Stimulated activated CD8-positive, alpha-beta memory T cell treated with anti-CD3 and anti-CD28 coated beads, Interleukin-12 subunit alpha, Interleukin-12 subunit beta, amount 100 ng/mL, for 24 hours (primary cell): ENCODE results near the gene FAM13C.

ENCODE experiments used
- DNase-seq: peaks from one replicate; pipeline ENCODE4 v3.0.0-alpha.2; 2020; ENCODE audit errors: extremely low read depth

FAM13C gene

DNA sequence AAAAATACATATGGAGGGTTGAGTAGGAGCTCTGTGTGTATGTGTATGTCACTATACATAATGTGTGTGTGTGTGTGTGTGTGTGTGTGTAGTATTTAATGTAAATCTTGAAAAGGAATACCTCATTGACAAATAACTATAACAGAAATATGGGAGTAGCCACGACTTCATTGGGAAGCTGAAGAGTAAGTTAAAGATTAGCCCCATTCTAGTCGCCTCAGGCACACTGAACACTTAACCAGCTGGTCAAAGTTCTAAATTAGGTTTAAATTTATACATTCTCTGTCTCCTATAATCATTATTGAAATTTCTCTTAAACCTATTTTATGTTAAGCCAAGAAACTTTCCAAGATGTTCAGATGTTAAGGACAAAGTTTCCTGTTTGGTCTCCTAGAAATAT is 45.3 kb downstream of the FAM13C start:
- DNase-seq = no peak

DNA sequence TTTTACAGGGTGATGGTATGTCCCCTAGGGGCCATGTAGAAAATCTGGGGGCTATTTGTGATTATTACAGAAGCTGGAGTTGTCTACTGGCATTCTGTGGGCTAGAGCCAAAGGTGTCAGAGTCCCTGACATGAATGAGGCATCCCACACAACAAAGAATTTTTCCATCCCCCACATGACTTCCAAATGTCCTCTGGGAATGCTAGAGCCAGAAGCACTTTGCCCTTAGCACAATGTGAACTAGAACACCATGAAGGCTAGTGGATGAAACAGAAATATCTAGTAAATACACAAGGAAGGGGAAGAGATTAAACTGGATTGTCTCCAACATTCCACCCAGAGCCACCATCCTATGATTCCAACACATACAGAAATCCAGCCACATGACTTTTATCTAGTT is 46.9 kb downstream of the FAM13C start:
- no peak for DNase-seq

DNA sequence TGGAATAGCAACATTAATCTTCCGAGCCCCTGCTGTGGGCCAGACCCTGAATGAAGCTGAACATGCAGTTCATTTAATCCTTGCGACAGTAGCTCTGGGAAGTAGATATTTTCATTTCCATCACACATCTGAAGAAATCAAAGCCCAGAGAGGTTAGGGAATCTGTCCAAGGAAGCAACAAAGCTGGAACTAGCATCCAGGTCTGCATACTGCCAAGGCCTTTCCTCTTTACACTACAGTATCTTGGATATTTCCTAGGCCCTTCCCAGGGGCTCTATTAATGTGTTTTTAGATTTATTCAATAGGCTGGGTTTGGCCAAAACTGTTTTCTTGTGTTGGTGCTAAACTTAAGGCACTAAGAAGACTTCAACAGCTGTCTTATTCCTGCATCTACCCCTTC is 48.1 kb downstream of the FAM13C start:
- DNase-seq = no peak

DNA sequence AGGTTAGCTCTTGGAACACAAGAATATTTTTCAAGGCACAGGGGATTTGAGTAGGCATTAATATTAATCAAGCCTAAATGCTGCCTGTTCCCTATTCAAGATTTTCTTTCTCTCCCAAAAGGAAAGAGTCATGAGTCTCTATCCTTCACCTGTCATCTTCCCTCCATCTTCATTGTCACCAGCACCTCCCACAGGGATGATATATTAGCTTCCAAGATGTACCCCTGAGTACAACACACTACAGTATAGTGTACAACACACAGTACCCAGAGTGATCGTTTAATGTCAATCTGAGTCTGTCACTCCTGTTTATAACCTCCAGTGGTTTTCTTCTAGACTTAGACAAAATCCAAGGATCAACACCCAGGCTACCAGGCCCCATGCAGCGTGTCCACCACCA is 50.1 kb downstream of the FAM13C start:
- no peak for DNase-seq

DNA sequence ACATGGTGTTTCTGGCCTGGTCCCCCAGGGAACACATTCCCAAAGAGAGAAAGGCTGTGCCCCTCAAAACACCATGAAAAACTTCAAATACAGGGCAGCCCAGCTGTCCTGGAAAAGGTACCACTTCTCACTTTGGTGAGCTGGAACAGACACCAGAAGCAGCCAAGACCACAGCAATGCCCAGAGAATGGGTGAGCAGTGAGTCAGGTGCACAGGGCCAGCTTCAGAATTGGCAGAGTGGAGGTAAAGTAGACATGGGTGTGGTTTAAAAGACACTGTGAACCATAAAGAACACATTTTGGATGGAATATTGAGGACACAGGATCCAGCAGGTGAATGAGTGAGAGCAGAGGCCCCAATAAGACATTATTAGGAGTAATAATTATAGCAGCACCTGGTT is 51.3 kb downstream of the FAM13C start:
- no peak for DNase-seq

DNA sequence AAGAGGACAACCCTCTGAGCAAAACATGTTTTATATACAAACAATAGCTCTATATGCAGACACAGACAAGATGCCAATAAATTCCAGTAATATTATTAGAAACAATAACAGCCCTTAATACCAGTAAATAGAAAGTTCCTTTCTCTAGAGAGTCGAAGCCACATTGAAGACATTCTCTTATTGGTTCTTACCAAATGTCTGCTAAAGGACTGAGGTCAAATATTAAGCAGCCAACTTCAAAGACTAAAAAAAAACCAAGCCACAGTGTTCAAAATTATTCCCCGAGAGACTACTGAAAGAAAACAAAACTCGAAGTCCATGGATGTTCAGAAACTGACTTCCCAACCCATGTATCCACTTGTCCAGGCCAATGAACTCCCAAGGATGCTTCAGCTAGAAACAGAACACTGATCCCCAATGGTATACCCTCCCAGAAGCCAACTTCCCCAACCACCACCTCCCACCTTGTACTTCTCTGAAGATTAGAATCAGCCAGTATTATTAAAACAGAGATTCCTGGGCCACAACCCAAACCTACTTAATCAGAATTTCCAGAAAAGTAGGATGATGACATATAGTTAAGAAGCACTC is 51.9 kb downstream of the FAM13C start:
- DNase-seq = no peak

DNA sequence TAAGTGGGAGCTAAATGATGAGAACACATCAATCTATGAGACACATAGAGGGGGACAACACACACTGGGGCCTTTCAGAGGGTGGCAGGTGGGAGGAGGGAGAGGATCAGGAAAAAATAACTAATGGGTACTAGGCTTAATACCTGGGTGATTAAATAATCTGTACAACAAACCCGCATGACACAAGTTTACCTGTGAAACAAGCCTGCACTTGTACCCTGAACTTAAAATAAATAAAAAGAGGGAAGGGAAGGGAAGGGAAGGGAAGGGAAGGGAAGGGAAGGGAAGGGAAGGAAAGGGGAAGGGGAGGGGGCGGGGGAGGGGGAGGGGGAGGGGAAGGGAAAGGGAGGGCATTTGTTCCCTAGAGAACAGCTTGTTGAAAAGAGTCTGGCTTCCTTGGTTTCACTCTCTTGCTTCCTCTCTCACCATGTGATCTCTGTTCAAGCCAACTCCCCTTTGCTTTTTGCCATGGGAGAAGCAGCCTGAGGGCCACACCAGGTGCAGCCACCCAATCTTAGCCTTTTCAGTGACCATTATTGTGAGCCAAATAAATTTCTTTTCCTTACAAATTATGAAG is 57.7 kb downstream of the FAM13C start:
- no peak for DNase-seq

DNA sequence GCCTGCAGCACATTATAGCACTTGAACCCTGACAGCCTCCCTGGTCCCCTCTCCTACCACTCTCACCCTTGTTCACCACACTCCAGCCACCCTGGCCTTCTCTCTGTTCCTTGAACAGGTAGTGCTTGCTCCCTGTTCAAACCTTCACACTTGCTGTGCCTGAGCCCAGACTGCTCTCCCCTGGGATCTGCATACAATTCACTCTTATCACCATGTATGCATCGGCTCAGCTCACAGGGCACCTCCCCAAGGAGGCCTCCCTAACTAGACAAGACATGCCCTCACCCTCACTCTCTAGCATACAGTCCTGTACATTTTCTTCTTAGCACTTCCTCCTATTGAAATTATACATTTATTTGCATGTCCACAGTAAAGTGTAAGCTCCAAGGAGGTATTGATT is 59.3 kb downstream of the FAM13C start:
- no peak for DNase-seq

DNA sequence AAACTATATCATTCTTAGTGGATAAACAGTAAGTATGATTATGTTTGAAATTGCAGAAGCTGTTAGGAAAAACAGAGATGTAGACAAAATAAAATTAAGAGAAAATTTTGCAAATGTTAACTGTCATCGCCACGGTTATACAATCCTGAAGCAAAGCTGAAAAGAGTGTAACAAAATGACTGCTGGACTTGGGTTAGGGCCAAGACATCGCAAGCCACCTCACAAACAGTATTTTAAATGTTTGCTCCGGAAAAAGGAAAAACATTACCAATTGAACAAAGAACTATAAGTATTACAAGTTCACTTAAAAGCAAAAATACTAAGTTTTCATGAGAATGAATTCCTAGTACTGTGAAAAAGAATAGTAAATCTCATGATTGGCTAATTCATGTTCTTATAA is 60.0 kb downstream of the FAM13C start:
- DNase-seq = no peak

DNA sequence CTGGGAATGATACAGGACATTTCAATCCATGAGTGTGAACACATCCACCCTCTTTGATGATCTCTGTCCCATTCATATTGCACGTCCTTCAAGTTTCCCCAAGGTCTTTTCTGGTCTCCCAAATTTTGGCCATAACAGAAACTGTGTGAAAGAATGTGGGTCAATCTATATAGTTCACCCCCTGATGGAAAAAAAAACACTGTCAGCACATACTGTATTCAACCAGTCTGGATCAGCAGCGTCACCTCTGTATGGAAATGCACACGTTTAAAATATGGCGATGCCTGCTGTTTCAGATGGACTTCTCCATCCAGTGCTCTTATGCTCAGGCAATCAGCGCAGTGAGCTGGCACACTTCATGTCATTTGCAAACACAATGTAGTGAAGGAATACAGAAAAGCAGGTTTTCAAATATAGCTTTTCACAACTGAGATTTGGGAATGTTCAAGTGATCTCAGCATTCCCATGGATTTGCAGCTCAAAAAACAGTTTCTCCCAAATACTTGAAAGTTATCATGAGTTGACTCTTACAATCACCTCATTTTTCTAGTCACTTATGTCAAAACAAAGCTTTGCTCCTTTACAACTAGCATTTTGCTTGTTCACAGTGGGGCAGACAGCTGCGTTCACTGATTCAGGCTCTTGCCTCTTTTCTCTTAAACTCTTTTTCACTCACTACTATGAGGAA is 61.1 kb downstream of the FAM13C start:
- no peak for DNase-seq

DNA sequence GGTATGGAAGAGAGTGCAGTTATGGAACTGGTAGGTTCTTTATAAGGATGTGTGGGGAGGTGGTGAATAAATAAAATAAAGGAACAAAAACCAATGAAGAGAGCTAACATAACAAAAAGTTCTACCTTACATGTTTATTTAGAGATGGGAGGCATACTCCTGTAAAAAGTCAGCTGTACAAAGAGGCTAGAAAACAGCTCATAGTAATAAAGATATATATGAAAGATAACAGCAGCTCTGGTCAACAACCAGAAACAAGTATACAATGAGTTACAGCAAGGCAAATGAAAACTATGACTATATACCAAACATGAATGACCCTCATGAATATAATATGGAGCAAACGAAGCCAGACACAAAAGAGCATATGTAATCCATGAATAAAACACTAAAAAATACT is 62.0 kb downstream of the FAM13C start:
- DNase-seq = no peak

DNA sequence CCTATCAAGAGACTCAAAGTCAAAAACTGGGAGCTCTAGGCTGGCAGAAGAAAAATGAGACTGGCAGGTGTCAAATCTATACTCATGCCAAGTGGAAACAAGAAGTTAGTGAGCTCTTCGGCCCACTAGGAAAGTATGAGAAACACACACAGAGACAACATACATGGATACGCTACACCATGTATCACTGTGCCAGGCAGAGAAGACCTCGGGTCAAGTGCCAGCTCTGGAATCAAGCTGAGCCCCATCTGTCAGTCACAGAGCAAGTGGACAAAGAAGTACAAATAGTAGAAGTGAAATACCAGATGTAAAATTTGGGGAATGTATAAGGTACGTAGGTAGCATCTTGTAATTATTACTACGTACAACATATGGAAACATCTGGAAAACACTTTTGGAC is 62.4 kb downstream of the FAM13C start:
- no peak for DNase-seq

DNA sequence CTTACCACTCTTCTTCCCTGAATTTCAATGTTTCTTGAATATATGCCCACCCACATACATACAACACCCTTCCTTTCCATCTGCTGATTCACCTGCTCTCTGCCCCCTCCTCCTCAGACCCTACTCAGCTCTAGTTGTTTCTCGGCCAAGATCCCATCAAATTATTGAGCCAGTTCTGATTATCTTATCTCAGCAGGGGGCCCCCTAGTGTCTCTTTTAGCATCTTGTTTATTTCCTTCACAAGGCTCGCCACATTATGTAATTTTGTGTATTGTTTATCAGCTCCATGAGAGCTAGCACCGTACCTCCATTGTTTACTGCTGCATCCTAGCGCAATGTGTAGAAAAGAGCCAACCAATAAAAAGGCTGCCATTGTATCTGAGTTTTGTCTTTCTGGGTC is 71.9 kb downstream of the FAM13C start:
- no peak for DNase-seq

DNA sequence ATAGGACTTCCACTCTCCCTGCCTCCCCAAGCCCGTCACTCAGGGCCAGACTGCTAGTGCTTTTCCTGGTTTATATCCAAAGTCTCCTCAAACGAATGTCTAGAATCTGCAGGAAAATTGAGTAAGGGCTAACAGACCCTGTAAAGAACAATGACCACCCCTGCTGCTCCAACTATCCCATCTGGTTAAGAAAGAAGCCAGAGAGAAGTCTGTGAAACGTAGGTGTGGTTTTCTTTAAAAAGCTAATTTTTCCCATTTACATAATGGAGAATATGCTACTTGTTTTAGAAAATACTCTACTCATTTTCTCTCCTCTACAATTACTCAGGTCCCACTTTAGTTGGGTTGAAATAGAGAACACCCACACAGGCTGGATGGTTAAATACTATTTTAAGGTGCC is 72.5 kb downstream of the FAM13C start:
- DNase-seq = no peak

DNA sequence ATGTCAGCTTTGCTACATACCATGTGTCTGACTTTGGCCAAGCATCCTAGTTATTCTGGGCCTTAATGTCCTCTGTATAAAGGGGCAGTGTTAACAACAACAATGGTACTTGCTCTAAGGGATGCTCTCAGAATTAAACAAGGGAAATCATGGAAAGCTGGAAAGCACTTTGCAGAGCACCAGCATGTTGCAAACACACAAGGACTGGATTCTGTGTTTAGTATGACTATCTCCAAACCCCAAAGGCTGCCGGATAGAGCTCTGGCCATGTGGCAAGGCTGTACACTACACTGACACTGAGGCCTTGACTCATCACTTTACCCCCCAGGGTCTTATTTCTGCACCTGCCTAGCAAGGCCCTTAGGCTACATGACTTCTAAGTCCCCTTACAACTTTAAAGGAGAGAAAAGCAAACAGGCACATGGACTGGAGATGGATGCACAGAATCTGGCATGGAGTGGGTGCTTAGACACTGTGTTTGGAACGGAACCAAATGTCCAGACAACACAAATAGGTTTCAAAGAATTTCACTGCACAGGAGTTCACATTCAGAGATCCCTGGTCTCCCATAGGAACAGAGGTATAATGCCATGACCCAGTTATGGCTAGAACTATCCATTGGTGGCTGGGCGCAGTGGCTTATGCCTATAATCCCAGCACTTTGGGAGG is 74.6 kb downstream of the FAM13C start:
- no peak for DNase-seq

DNA sequence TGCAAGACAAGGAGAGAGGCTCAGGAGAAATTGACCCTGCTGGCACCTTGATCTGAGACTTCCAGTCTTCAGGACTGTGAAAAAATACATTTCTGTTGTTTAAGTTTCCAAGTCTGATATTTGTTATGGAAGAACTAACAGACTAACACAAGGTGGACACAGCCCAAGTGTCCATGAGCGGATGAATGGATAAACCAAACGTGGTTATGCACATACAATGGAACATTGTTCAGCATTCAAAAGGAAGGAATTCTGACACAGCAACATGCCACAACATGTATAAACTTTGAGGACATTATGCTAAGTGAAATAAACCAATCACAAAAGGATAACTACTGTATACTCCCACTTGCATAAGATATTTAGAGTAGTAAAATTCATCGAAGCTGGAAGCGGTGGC is 76.5 kb downstream of the FAM13C start:
- DNase-seq = no peak

DNA sequence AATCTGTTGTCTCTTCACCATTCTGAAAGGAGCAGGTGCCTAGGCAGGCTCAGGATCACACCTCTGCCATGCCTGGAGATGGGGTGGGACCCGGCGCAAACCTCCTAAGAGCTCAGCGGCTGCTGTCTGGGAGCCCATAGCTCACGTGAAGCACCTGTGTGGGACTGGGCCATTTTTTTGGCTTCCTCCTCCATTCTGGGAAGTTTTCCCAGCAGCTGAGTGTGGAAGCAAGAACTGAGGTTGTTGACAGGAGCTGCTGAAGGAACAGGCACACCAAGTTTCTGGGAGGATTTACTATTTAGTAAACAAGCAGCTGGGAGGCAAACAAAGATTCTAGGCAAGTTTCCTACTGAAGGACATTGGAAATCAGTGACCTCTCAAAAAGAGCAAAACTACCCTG is 77.3 kb downstream of the FAM13C start:
- DNase-seq = no peak

DNA sequence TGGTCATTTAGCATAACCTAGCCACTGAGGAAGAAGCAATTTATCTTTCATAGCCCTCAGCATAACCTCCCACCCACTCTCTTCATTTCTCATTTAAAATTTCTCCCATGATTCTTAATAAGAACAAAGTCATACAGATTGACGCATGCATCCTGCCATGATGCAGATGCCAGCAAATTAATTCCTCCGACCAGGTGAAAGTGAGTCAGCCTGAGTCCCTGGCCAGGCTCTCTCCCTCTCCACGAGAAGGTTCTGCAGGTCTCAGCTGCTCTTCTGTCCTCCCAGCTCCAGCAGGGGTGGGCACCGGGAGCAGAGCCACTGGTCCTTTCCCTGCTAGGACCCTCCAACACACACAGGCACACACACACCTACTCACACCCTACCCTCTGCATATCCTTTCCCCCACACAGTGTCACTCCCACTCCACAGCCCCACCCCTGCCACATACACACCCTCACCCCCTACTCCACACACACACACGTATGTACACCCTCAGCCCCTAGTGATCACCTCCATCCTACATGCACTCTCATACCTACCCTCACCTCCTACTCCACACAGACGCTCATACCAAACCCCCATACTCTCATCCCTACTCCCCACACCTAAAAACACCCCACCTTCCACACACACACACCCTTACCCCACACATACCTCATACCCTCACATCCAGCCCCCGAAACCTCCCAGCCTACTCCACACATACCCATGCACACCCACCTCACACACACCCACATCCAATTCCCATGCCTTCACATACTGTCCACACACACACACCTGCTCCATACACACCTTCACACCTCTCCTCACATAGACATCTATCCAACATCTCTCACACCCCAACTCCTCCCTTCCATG is 78.0 kb downstream of the FAM13C start:
- no peak for DNase-seq

DNA sequence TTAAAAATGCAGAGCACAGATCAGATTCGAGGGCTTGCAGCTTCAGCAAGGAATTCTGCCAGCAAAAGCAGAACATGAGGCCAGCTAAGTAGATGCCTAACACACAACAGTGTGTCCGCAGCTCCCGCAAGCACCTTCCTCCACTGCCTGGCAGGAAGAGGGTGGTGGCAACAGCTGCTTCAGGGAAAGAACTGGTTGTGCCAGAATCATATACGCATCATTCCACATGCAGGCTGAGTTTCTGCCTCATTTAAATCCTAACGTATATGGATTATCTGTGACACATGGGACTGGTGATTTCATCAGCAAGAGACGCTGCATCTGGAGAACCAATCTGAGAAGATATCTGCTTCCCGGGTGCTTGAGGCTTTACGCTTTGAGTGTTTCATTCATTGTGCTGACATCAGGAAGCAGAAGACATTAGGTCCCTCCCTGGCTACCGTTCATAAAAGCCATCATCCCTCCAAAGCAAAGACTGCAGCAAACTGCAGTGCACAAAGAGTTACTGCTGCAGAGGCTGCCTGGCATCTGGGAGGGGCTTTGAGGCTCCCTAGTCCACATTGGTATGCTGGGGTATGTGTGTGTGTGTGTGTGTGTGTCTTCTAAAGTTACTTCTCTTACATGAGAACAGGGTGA is 78.8 kb downstream of the FAM13C start:
- no peak for DNase-seq

DNA sequence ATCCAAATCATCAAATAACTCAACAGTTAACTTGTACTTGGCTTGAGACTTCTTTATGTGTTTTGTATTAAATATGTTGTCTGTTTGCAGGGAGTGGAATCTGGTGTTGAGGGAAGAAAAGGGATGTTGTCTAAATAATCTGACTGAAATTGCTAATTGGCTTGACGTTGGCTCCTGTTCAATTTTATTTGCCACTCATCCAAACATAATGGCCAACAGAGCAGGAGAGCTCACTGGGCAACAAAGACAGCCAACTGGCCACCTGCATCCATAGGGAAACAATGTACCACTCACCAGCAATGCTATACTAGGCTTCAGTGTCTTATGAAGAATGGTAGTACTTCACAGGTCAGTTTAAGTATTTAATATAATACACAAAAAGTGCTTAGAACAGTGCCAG is 80.5 kb downstream of the FAM13C start:
- no peak for DNase-seq

DNA sequence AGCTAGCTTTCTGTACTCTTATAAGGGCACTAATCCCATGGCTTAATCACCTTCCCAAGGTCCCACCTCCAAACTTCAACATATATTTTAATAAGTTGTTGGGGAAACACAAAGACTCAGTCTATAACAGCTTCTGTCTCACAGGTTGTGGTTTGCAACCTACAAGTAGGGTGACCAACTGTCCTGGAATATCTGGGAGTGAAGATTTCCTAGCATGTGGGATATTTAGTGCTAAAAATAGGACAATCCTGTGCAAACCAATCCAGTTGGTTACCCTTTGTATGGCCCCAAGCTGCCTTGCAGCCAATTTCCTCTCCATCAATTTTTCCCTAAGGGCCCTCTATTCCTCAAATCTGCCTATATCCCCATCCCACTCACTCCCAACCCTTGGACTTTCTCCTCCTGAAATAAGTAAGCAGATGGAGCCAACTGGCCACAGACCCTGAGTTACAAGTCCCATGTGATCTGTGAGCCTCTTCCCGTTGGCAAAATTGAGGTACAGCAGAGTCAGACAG is 82.3 kb downstream of the FAM13C start:
- no peak for DNase-seq

DNA sequence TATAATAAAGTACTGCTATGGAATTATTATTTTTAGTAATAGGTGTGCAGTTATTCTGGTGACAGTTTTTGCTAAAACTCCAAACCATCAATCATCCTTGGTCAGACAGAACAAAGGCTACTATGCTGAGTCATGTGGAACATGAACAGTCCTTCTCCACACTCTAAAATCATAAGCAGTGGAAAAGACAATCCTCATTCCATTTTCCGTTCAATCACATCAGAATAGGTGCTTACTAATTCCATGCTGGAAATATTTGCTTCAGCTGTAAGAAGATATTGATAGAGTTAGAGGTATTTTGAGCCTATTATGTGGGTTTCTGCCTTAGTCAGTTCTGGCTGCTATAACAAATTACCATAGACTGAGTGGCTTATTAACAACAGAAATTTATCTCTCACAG is 82.9 kb downstream of the FAM13C start:
- DNase-seq = no peak
